HG03442 (cell line): ENCODE measurements around the gene SLC22A23.
A peak's percentile ranks its signal among the peaks of the same experiment; 100 is the strongest.

Experiments
- ATAC-seq: cut with Tn5 transposase; IDR thresholded peaks from one replicate; pipeline ENCODE4 v1.9.1; 2021; ENCODE audit warnings: mild to moderate bottlenecking, moderate library complexity; ENCODE audit not compliant: unreplicated experiment

SLC22A23 gene

DNA sequence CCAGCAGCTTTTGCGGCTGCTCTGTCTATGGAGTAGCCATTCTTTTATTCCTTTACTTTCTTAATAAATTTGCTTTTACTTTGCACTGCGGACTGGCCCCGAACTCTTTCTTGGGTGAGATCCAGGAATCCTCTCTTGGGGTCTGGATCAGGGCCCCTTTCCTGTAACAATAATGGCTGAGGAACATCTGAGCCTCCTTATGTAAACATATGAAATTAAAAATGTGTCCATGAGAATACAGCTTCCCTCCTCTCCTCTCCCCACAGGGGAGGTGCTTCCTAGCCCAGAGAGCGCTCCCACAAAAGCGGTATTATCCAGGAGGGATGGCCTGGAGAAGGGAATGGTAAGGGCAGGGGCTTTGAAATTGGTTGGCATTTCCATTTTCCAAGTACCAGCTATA lies 117.0 kb downstream of the SLC22A23 start:
- ATAC-seq: no peak

DNA sequence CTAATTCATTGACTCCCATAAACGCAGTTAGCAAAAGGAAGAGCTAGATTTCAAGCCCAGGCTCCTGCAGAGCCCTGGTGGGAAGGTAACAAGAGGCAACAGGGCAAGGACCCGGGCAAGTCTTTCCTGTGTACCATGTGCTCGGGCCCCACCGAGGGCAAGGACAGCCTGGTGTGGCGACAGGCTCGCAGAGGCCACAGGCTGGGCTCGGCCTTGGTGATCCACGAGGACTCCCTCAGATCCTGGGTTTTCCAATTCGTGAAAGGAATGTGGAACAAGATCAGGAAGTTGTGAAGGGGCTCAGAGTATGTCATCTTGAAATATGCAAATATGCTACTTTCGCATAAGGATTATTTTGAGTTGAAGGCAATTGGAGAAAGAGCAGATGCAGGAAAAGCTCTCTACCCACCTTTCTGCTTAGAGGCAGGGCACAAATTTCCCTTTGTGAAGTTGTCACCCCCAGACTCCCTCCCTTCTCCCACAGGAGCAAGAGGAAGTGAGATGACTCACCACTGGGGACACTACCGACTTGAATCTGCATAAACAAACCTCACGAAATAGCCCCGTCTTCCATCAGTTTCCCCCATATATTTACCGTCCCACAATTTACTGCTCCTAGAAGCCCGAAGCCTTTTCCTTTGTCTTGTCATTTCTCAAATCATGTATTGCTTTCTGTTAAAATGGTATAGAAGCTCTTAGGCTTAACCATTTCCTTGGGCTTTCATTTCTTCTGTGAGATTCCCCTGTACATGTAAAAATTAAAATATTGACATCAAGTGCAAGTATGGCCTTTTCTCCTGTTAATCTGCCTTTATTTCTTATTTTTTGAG lies 119.1 kb downstream of the SLC22A23 start:
- ATAC-seq: no peak

DNA sequence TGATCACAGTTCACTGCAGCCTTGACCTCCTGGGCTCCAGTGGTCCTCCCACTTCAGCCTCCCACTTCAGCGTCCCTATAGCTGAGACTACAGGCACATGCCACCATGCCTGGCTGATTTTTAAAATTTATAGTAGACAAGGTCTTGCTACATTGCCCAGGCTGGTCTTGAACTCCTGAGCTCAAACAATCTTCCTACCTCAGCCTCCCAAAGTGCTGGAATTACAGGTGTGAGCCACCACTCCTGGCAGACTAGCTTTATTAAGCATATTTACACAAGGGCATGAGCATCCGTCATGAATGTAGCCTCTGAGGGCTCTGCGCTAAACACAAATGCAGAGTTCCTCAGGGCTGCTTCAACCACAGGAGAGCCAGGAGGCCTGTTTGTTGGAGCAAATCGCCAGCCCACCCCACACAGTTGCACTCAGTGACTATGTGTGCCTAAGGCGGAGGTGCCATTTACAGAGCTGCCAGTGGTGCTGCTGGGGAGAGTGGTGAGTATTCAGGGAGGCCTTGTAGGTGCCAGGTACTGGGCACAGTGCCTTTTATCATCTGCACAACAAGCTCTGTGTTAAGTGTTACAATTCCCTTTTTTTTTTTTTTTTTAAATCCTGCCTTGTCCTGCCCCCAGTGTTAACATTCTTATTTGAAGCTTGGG lies 119.9 kb downstream of the SLC22A23 start:
- no peak for ATAC-seq

DNA sequence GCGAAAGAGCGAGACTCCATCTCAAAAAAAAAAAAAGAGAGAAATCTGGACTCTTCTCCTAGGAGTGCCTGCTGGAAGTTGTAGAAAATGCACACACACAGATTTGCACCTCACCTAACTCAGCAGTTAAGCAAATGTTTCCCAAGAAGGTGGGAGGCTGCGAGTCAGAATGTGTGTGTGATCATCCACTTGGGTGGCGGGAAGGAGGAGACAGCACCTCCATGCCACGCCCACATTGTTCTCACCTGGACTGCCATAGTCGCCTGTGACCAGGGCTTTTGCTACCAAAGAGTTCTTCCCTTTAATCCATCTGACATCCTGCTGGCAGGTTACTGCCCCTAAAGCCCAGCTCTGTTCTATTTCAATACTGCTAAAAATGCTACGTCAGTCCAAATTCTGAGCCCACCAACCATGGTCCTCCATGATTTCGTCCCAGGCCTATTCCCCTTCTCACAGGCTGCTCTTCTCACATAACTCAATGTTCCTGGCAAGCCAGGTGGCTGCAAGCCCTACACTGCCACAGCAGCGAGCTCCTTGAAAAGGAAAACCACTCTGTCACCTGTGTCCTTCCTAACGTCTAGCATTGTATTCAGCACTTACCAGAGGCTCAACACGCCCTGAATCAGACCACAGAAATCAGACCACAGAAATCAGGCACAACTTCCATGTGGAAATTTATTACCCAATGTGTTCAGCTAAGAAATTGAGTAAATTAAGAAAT lies 120.6 kb downstream of the SLC22A23 start:
- no peak for ATAC-seq

DNA sequence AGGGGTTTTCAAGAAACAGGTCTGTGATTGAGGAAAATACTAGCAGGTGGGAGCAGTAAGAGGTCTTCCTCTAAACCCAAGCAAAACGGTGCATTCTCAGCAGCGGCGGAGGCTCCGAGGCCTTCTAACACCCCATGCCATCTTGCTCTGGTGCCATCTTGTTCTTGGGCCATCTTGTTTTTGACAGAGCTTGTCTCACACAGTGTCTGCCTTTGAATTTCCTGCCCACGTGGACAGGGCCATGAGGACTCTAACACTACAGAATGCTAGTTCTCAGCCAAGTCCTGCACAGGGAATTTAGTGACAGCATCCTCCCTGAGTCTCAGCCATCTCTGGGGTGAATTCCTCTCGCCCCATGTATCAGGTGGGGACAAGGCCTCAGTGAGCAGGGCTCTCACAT lies 121.7 kb downstream of the SLC22A23 start:
- no peak for ATAC-seq

DNA sequence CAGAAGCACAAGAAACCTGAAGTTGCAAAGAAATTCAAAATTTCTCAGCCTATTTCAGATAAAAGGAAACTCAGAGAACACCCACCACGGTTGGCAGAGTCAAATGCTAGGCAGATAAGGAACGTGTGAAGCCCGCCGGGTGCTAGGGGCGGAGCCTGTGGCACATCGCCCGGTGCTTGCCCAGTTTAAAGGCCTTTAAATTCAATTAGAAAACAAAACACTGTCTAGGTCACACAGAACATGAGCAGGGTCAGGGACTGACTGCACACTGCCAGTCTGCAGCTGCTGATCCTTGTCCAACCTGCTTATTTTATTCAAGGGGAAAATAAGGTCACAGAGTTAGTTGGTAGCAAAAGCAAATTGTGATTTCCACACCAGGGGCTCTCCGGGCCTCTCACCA lies 122.3 kb downstream of the SLC22A23 start:
- ATAC-seq: no peak

DNA sequence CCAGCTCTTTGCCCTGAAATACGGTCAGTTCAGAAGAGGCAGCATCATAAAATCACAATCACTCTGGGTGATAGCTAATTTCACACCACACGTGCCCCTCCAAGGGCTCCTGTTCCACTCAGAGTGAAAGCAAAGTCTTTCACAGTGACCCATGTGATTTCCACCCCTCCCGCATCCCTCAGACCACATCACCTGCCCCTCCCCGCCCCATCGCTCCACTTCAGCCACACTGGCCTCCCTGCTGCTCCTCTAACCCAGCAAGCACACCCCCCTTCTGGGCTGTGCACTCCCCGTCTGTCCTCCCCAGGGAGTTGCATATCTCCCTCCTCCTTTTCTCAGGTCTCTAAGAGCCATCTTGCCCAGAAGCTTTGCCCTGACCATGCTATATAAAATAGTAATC lies 123.6 kb downstream of the SLC22A23 start:
- peak; percentile 55 for ATAC-seq

DNA sequence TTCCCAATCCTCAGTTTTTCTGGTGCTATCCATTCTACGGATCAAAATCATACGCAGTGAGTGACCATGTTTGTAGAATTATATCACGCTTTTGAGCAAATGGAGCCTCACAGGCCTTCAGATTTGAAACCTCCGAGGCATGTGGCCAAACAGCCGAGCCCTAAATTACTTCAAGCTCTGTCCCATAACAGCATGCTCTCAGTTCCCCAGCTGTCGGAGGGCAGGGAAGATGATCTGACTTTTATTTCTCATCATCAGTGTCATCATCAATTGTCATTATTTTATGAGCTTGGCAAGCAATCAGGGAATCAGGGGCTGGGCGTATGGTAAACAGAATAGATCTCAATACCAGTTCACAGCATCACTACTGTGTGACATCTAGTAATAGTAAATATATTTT lies 124.9 kb downstream of the SLC22A23 start:
- ATAC-seq: no peak

DNA sequence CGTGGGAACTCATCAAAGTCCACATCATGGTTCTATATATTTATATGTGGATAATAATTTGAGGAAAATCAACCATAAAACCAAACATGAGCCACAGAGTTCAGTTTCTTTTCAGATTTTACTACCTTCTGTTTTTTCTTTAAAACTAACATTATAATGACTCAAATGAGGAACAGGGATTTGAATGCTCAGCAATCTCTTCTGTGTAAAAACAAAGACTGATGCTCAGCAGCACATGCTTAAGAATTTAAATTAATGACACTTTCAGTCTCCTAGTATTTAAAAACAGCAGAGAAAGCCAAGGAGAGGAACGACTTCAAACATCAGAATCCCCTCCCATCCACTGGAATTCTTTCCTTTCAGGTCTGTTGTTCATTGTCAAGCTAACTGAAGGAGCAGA lies 125.4 kb downstream of the SLC22A23 start:
- ATAC-seq: no peak

DNA sequence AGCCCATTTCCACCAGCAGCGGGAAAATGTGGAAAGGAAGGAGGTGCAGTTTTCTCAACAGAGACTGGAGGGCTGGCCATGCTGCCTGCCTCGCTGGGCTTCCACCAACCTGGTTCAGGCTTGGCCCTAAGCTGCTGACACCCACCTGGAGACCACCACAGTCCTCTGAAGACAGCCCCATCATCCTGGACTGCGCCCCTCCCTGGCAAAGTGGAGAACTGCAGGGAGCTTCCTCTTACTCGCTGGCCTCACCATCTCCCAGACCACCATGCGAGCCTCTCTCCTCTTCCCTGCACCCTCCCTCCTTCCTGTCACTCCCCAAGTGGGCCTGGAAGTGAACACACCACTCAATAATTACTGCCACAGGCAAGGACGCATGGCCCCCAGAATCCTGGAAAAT lies 126.7 kb downstream of the SLC22A23 start:
- no peak for ATAC-seq

DNA sequence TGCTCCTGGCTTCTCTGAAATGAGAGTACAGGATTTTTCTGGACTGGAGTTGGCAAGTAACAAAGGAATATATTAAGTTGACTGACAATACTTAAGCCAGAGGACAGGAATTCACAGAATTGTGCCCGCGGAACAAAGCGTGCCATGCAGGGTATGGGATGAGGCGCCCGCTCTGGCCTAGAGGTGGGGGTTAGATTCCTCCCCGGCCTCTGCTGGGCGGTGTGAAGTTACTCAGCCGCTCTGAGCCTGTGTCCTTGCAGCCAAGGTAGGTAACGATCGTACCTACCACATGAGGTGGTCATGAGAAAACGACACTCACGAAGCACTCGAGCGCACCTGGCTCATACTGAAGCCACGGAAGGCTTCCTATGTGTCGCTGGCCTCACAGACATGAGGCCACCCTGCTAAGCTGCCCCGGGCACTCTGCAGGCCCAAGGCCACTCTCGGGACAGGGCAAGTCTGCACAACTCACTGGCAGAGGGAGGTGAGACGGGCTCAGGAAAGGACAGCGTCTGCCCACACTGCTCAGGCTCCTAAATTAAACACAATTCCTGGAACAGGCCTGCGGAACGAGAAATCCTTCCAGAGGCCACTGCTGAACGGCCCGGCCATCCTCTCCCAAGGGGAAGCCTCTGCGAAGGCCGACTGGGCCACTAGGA lies 127.3 kb downstream of the SLC22A23 start:
- ATAC-seq: no peak

DNA sequence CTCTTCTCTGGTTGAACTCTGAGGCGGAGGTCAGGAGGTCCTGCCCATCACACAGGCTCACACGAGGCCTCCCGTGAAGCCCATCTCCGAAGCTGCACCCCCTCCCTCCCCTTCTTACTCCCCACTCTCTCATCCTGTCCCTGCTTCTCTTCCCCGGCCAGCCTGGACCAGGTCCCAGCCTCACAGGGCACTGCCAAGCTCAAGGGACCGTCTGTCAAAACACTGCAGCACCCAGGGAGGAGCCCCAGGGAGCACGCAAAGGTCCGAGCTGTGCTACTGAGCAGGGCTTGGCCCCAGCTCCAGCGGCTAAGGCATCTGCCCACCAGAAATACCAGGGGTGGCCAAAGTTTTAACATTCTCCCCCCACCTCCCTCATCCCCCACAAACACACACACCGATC lies 128.1 kb downstream of the SLC22A23 start:
- ATAC-seq: no peak

DNA sequence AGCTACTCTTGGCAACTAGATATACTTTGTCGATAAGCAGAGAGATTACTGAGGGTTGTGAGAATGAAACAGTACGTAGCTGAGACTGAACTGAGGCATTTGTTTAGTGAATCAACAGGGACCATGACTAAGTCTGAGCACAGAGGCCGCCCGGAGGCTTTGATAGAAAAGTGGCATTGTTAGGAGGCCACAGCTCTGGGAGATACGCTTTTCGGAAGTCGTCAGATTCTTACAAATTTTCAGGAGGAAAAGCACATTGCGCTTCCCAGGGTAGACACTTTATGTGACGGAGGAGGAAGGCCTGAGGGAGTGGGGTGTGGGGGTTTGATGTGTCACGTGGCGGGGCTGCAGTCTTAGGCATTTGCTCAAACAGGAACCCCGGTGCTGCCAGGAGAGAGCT lies 128.7 kb downstream of the SLC22A23 start:
- ATAC-seq: no peak

DNA sequence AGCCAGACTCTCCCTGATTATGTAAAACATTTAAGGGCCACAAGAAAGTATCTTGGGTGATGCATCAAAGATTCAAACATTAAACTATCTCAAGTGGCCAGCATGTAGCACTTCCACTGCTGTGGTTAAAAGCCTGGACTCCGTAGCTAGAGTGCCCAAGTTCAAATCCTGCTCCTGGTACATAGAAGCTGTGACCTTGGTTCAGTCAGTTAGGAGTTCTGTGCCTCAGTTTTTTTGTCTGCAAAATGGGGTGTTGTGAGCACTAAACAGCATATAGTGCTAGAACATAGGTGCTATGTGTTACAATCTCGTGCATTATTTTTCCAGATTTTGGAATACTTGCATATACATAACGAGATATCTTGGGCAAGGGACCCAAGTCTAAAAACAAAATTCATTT lies 129.4 kb downstream of the SLC22A23 start:
- no peak for ATAC-seq

DNA sequence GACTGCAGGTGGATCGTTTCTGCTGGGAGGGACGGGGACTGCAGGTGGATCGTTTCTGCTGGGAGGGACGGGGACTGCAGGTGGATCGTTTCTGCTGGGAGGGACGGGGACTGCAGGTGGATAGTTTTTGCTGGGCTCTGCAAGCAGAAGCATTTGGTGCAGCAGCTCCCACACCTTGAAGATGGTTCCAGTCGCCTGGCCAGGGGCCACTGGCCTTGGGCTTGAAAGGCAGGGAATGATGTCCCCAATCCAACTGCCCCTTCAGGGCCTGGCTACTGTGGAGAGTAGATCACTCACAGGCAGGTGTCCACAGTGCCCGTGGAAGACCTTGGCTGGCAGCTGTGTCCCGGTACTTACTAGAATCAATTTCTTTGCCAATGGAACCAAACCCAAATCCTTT lies 129.9 kb downstream of the SLC22A23 start:
- no peak for ATAC-seq

DNA sequence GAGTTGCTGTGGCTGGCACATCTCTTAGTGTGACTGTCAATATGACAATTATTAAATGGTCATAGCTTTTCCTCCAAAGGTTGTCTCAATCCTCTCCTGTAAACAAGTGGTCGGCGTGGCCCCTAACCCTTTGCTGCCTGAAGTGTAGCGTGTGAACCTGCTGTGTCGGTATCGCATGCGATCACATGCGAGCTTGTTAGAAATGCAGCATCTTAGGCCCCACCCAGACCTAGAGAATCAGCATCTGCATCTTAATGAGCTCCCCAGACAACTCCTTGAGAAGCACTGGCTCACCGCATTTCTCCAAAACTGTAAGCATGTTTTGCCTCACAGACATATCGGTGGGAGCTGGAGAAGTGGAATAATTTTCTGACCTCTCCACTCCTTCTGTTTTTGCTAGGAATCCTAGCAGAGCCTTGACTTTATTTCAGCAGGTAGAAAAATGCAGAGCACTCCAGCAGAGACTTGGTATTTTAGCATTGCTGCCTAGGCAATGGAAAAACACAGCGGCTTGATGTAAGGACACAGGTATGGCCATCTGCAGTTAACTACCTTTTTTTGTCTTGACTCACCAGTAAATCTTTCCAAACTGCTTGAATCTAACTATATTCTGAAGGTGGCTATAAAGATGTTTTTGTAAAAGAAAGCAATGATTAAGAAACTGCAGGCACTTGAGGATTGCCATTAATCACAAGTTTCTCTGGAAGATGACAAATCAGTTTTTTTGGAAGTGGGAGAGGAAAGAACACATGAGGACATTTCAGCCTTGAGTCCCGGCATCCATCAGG lies 130.5 kb downstream of the SLC22A23 start:
- ATAC-seq: no peak

DNA sequence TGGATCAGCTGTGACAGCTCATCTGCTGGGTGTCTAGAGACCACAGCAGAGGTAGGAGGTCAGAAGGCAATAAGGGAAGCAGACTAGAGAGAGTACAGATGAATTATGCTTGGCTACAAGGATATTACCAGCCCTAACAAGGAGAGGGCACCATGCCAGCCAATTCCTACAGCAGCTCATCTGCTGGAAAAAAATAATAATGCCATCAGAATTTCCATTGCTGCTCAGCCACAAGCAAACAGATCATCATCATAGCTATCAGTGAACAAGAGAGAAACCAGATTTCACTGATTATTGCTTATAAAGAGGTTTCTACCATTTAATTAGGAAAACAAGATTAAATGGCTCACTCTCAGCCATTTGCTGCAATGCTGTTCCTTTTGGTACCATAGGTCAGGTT lies 131.6 kb downstream of the SLC22A23 start:
- no peak for ATAC-seq

DNA sequence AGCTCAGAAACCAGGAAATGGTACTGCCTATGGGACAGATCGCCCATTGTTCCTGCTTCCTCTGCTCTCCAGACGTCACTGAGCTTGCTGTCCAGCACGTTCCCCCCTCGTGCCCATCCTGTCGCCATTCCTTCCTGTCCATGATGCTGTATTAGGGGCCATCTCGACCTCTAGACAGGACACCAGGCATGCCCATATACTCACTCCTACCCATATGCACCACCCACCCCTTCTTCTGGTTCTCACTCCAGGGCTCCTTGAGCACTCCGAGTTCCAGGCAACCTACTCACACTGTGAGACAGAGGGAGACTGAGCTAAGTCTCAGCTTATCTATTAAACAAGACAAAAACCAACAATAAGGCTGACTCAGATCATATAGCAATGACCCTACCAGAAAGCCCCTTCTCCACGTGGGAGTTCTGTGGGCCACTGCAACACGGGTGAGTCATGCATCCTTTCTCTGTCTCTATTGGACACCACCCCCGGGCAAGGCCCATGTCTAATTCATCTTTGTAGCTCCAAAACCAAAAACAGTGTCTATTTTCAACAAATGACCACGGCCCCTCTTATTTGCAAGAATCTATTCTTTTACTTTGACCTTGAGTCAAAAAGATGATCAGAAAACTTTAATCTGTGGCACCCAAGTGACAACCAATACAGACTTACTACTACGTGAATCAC lies 132.4 kb downstream of the SLC22A23 start:
- peak; percentile 80 for ATAC-seq

DNA sequence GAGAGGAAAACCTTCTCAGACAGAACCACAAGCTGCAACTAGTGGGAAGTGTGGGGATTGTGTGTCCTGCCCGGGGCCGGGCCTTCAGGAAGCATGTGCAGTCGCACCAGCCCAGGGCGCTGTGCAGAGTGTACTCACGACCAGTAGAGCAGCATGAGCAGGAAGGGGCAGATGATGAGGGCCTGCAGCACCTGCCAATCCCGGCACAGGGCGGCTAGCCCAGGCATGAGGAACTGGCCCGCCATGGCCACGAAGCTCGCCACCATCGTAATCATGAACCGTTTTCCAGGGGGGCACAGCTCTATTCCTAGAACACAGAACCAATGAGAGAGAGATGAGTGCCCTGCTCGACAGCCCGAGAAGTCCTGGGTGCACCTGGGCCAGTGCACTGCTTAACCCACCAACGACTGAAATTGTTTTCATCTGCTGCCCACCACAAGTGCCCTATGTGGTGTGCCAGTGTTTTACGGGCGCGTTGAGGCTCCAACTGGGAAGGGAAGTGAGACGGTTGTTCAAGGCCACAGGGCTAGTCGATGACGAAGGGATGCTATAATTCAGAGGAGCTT lies 133.1 kb downstream of the SLC22A23 start:
- ATAC-seq: no peak

DNA sequence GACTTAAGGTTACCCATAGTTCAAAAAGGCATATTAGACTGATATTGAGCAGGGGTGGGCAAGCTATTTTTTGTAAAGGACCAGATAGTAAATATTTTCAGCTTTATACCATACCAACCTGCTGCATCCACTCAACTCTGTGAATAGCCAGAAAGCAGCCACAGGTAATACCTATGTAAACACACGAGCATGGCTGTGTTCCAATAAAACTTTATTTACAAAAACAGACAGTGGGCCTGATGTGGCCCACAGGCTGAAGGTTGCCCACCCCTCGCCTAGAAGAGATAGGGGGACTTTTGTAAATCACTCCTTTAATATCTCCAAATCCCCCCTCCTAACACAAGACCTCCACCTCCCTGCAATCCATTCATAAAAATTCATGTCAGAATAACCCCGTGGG lies 133.7 kb downstream of the SLC22A23 start:
- no peak for ATAC-seq
